ENCODE results near the gene ABI3.

The ABI3 gene

DNA sequence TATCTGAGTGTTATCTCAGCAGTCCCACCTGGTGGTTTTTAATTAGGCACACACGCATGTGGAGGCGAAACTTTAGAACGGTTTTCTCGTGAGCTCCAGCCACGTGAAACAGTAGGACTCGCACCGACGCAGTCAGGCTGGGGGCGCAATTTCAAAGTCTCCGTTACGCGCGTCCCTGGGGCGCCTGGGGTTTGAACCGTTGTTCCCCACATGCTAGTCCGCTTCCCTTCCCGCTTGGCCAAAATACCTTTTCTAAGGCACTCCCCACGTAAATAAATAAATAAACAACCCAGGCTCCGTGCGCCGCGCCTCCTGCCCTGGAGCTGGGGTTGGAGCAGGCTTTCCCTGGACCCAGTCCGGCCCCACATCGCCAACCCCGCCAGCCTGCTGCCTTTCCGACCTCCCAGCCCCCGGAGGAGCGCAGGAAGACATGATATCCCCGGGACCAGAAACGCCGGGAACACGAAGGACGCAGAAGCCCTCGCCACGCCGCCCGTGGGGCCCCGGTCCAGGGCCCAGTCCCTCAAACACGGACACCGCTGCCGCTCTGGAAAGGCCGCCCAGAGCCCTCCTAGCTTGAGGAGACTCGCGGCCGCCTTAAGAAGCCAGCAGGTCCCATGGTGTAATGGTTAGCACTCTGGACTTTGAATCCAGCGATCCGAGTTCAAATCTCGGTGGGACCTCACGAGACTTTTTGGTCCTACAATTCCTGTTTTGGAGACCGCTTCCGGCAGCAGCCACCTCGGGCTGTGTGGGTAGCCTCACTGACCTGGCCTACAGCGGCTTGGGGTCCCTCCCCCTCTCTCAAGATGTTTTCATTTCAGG is 18.4 kb upstream of the ABI3 start:
- H3K4me3 ChIP-seq (ENCODE audit: low read depth, low read length), result peak overlapping the region; percentile 60
- DNase-seq (ENCODE audit: low read depth), result peak; percentile 71
- TF ChIP-seq, protein P1, sequence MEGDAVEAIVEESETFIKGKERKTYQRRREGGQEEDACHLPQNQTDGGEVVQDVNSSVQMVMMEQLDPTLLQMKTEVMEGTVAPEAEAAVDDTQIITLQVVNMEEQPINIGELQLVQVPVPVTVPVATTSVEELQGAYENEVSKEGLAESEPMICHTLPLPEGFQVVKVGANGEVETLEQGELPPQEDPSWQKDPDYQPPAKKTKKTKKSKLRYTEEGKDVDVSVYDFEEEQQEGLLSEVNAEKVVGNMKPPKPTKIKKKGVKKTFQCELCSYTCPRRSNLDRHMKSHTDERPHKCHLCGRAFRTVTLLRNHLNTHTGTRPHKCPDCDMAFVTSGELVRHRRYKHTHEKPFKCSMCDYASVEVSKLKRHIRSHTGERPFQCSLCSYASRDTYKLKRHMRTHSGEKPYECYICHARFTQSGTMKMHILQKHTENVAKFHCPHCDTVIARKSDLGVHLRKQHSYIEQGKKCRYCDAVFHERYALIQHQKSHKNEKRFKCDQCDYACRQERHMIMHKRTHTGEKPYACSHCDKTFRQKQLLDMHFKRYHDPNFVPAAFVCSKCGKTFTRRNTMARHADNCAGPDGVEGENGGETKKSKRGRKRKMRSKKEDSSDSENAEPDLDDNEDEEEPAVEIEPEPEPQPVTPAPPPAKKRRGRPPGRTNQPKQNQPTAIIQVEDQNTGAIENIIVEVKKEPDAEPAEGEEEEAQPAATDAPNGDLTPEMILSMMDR (IDR thresholded peaks at IDR 0.05; ENCODE audit: low read depth, low read length, missing control alignments), result peak; percentile 37

DNA sequence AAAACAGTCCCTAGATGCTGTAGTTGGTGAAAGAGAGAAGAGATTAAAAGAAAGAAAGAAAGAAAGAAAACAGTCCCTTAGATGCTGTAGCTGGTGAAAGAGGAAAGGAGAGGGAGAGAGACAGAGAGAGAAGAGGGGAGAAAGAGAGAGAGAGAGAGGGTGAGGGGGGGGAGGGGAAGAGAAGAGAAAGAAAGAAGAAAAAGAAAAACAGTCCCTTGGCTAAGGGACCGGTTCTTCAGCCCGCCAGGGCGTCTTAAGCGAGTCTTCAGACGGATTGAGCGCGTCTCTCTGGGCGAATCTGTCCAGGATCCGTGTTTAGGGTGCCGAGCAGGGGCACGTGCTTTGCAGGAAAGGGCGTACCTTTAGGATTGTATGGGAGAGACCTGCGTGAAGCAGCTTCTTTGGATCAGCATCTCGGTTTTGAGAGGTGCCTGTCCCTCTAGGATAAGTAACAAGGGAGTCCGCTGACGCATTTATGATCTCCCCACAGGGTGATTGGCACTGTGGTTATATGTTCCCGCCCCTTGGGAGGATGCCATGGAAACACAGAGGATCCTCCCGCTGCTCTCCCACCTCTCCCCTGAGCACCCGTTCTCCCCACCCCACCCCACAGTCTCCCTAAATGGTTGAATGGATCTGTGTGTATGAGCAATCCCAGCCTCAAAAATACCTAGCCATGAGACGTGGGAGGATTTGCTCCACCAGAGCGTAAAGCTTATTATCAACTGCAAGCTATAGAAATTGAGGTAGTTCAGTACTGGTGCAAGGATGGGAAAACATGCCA is 16.8 kb upstream of the ABI3 start:
- DNase-seq (ENCODE audit: low read depth), result peak; percentile 63
- H3K4me3 ChIP-seq (ENCODE audit: low read depth, low read length), result peak overlapping the region; percentile 60
- TF ChIP-seq, protein P1 (IDR thresholded peaks at IDR 0.05; ENCODE audit: low read depth, low read length, missing control alignments), result no peak

DNA sequence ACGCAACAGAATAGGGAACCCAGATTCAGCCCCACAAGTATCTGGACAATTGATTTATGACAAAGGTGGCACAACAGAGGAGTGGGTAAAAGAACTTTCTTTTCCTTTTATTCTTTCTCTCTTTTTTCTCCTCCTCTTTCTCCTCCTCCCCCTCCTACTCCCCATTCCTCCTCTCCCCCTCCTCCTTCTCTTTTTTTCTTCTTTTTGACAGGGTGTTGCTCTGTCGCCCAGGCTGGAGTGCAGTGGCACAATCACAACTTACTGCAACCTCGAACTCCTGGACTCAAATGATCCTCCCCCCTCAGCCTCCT is 16.3 kb upstream of the ABI3 start:
- no peak for DNase-seq (ENCODE audit: low read depth)
- TF ChIP-seq, protein P1 (IDR thresholded peaks at IDR 0.05; ENCODE audit: low read depth, low read length, missing control alignments), result no peak

DNA sequence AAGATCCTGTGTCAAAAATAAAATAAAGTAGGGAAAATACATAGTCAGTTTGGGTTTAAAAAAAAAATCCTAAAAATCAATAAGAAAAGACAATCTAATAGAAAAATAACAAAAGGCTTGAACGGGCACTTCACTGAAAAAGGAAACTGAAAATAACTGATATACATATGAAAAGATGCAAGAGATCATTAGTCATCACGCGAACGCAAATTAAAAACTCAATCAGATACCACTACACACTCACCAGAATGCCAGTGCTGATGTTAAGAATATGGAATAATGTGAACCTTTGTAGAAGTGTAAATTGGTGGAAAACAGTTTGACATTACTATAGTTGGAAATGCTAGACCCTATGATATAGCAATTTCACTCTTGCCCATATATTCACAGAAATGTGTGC is 14.8 kb upstream of the ABI3 start:
- no peak overlapping the region for H3K4me3 ChIP-seq (ENCODE audit: low read depth, low read length)
- no peak for DNase-seq (ENCODE audit: low read depth)
- TF ChIP-seq, protein P1 (IDR thresholded peaks at IDR 0.05; ENCODE audit: low read depth, low read length, missing control alignments), result no peak

More for the DNA sequence above, 16.3 kb upstream of the ABI3 start:
- H3K4me3 ChIP-seq (ENCODE audit: low read depth, low read length), result no peak overlapping the region; the same call in 1 of the 2 replicates

DNA sequence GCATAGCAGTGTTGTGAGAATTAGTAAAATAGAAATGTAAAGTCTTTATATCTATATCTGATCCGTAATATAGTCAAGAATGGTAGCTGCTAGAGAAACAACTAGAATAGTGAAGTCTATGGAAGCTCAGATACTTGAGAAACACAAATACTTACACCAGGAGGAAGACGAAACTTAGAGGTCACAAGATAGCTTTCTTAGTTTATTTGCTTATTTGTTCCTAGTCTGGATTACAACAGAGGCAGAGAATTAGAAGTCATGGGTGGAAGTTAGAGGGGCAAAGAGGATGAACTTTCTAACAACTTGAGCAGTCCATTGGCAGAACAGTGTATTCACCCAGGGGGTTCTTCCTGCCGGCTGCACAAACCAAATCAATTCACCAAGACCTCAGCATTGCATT is 14.0 kb upstream of the ABI3 start:
- no peak overlapping the region for H3K4me3 ChIP-seq (ENCODE audit: low read depth, low read length)
- DNase-seq (ENCODE audit: low read depth), result no peak
- TF ChIP-seq, protein P1 (IDR thresholded peaks at IDR 0.05; ENCODE audit: low read depth, low read length, missing control alignments), result no peak

DNA sequence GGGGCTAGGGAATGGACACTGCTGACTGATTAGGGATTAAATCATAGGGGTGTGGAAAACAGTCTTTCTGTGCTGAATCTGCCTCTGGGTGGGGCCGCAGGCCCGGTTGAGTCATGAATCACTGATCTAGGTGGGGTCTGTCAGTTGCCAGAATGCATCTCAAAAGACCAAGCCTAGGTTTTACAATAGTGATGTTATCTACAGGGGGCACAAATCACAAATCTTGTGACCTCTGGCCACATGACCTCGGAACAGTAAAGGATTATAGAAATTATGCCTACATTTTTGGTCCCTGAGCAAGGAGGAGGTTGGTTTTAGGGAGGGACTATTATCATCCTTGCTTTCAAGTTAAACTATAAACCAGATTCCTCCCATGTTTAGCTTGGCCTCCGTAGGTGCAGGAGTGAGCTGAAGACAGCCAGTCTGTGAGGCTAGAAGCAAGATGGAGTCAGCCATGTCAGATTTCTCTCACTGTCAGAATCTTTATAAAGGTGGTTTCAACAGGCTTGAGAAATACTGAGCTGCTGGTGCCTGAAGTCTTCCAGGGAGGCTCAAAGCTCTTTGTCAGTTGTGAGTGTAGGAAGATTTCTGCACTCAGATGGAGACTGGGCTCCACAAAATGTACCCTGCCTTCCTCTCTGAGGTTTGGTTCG is 13.0 kb upstream of the ABI3 start:
- TF ChIP-seq, protein P1 (IDR thresholded peaks at IDR 0.05; ENCODE audit: low read depth, low read length, missing control alignments), result no peak
- no peak overlapping the region for H3K4me3 ChIP-seq (ENCODE audit: low read depth, low read length)
- no peak for DNase-seq (ENCODE audit: low read depth)

Measured in GM12864 (cell line).